GM12878 (cell line): ENCODE data around the gene FAIM. TPM values are rescaled to one million over a fixed set of nuclear protein-coding genes. Genes with fewer than 3 reads are reported as not detected.

Experiments used
- ATAC-seq: fragments of 200-7000 bp; cut with Tn5 transposase; 3 replicates; pipeline ENCODE4 v1.9.1; 2020; ENCODE audit warnings: mild to moderate bottlenecking, moderate library complexity
- BruUV-seq: library from RNA; stranded (reverse); fragments of 400-500 nt; replicated peaks from 2 replicates; lab custom pipeline; 2021; lab: Mats Ljungman, UMichigan
- CTCF ChIA-PET: fragments of 300-600 bp; sonication (Branson Sonifier 250); formaldehyde crosslinking; extraction: SDS; loops from one replicate; lab custom pipeline; 2021; ENCODE audit warnings: inconsistent platforms; lab: Yijun Ruan, JAX
- POLR2A ChIA-PET: fragments of 350-600 bp; formaldehyde crosslinking; extraction: SDS; loops from one replicate; lab custom pipeline; 2021; ENCODE audit warnings: inconsistent platforms; lab: Charles Lee
- RAD21 ChIA-PET: fragments of 300-600 bp; sonication (Branson Sonifier 250); formaldehyde crosslinking; loops from one replicate; lab custom pipeline; 2023; ENCODE audit warnings: antibody characterized with exemption; ENCODE audit not compliant: unreplicated experiment; lab: Charles Lee
- SMC1A ChIA-PET: fragments of 300-600 bp; sonication (Branson Sonifier 250); formaldehyde crosslinking; loops from one replicate; lab custom pipeline; 2023; ENCODE audit not compliant: unreplicated experiment, uncharacterized antibody; lab: Charles Lee
- DNase-seq: peaks from one replicate; pipeline ENCODE4 v3.0.0-alpha.2; 2011; ENCODE audit warnings: low read depth, low spot score
- FAIRE-seq: peaks from 3 replicates; lab custom pipeline; 2011; peaks lifted over from hg19 to GRCh38; lab: Jason Lieb, UNC
- H2AFZ ChIP-seq: 2 replicates; pipeline ENCODE4 v1.6.0; 2011; ENCODE audit warnings: low read depth, low read length, control low read depth; ENCODE audit not compliant: control insufficient read depth
- H3K27ac ChIP-seq: 2 replicates; pipeline ENCODE4 v1.5.1; 2011; ENCODE audit warnings: control low read depth; ENCODE audit not compliant: control insufficient read depth, insufficient read depth
- H3K27me3 ChIP-seq, 2 experiments: replicated peaks in 1 of 2; 2 replicates each; pipeline versions ENCODE4 v1.6.0 to v1.6.1; 2011; ENCODE audit warnings: low read length in 1 of 2; ENCODE audit not compliant: control insufficient read depth in 2 of 2, insufficient read depth in 2 of 2
- H3K36me3 ChIP-seq, 2 experiments: 2 replicates each; pipeline ENCODE4 v1.5.1; 2011; ENCODE audit warnings: low read length in 1 of 2; ENCODE audit not compliant: control insufficient read depth in 2 of 2, insufficient read depth in 2 of 2
- H3K4me1 ChIP-seq: 2 replicates; pipeline ENCODE4 v1.6.1; 2011; ENCODE audit warnings: mild to moderate bottlenecking, low read length, moderate library complexity, mixed read lengths; ENCODE audit not compliant: control insufficient read depth, insufficient read depth
- H3K4me2 ChIP-seq: 2 replicates; pipeline ENCODE4 v1.6.0; 2011; ENCODE audit warnings: control low read depth; ENCODE audit not compliant: control insufficient read depth, insufficient read depth
- H3K4me3 ChIP-seq: fragments of 200-600 bp; sonication (generic); 2 replicates; pipeline ENCODE4 v1.5.1; 2016
- H3K79me2 ChIP-seq: 2 replicates; pipeline ENCODE4 v1.6.0; 2011; ENCODE audit warnings: low read length; ENCODE audit not compliant: control insufficient read depth, insufficient read depth
- H3K9ac ChIP-seq: 2 replicates; pipeline ENCODE4 v1.8.0; 2011; ENCODE audit warnings: low read length, control low read depth, mixed read lengths; ENCODE audit not compliant: control insufficient read depth, insufficient read depth
- H3K9me3 ChIP-seq: replicated peaks from 3 replicates; pipeline ENCODE4 v1.5.1; 2011; ENCODE audit warnings: mild to moderate bottlenecking, low read length; ENCODE audit not compliant: control insufficient read depth, insufficient read depth
- H4K20me1 ChIP-seq: 2 replicates; pipeline ENCODE4 v1.6.0; 2011; ENCODE audit not compliant: control insufficient read depth, insufficient read depth
- CHD1 ChIP-seq: IDR thresholded peaks from 2 replicates; pipeline ENCODE4 v1.6.1; 2012; ENCODE audit warnings: low read depth, low read length, improper control_type of control experiment
- CREB1 ChIP-seq: IDR thresholded peaks from 2 replicates; pipeline ENCODE4 v1.6.1; 2012; ENCODE audit warnings: low read depth, mild to moderate bottlenecking, inconsistent platforms
- E2F4 ChIP-seq: IDR thresholded peaks from 2 replicates; pipeline ENCODE4 v1.6.1; 2012; ENCODE audit warnings: low read depth, low read length, improper control_type of control experiment
- HCFC1 ChIP-seq: fragments of 150-350 bp; IDR thresholded peaks from 2 replicates; pipeline ENCODE4 v1.6.1; 2014; ENCODE audit warnings: low read length
- IKZF1 ChIP-seq: fragments of 450-650 bp; conservative IDR thresholded peaks from 2 replicates; pipeline ENCODE4 v1.6.1; 2017; ENCODE audit warnings: antibody characterized with exemption, mild to moderate bottlenecking
- KDM1A ChIP-seq: fragments of 200-600 bp; sonication (generic); IDR thresholded peaks from 2 replicates; pipeline ENCODE4 v1.6.1; 2016; ENCODE audit warnings: borderline replicate concordance
- MYB ChIP-seq: fragments of 150-350 bp; IDR thresholded peaks from 2 replicates; pipeline ENCODE4 v1.6.1; 2014; ENCODE audit warnings: mild to moderate bottlenecking, low read depth, low read length, borderline replicate concordance
- NFXL1 ChIP-seq: fragments of 450-650 bp; IDR thresholded peaks from 2 replicates; pipeline ENCODE4 v1.6.1; 2017; ENCODE audit warnings: antibody characterized with exemption, mild to moderate bottlenecking, borderline replicate concordance
- NR2F1 ChIP-seq: fragments of 450-650 bp; conservative IDR thresholded peaks from 2 replicates; pipeline ENCODE4 v1.6.1; 2017; ENCODE audit warnings: mild to moderate bottlenecking
- NRF1 ChIP-seq: conservative IDR thresholded peaks from 2 replicates; pipeline ENCODE4 v1.6.1; 2011; ENCODE audit warnings: mild to moderate bottlenecking, low read depth, low read length, improper control_type of control experiment
- PAX5 ChIP-seq: IDR thresholded peaks from 2 replicates; pipeline ENCODE4 v1.6.1; 2011; ENCODE audit warnings: low read depth, low read length, borderline replicate concordance
- PBX3 ChIP-seq: IDR thresholded peaks from 2 replicates; pipeline ENCODE4 v1.6.1; 2011; ENCODE audit warnings: mild to moderate bottlenecking, low read depth, low read length, moderate library complexity; ENCODE audit not compliant: insufficient replicate concordance
- PRDM15 ChIP-seq: fragments of 450-650 bp; formaldehyde crosslinking; IDR thresholded peaks from 2 replicates; pipeline ENCODE4 v1.4.0; 2020; ENCODE audit warnings: mild to moderate bottlenecking, moderate library complexity
- RFX5 ChIP-seq: IDR thresholded peaks from 2 replicates; pipeline ENCODE4 v1.6.1; 2011; ENCODE audit warnings: low read depth, low read length, improper control_type of control experiment
- TCF7 ChIP-seq: IDR thresholded peaks from 2 replicates; pipeline ENCODE4 v1.6.1; 2014; ENCODE audit warnings: antibody characterized with exemption, borderline replicate concordance
- ZNF24 ChIP-seq: fragments of 450-650 bp; IDR thresholded peaks from 2 replicates; pipeline ENCODE4 v1.6.1; 2017; ENCODE audit warnings: antibody characterized with exemption, mild to moderate bottlenecking
- ZNF274 ChIP-seq: IDR thresholded peaks from one replicate; pipeline ENCODE4 v1.8.0; 2011; ENCODE audit not compliant: insufficient read length, insufficient read depth
- in situ Hi-C: fragments of 300-500 bp; cut with MboI; formaldehyde crosslinking; loops from 9 replicates; pipeline ENCODE4 v1.14.3; 2018; ENCODE audit warnings: mixed read lengths
- intact Hi-C: fragments of 100-400 bp; cut with micrococcal nuclease; formaldehyde crosslinking; loops from one replicate; pipeline ENCODE4 v1.14.2; 2022; ENCODE audit not compliant: unreplicated experiment
- polyA plus RNA-seq, 11 experiments: library from polyadenylated mRNA; depleted of rRNA in 4 of 11; unstranded in 6 of 11; stranded (reverse) in 5 of 11; fragments of >200 nt; fragmentation: Nextera tagmentation in 4 of 11; fragmentation: Illumina TruSeq in 1 of 11; extraction: Ambion mirVana in 4 of 11; extraction: Trizol in 1 of 11; gene quantifications; 1 replicate in 1 of 11; 2 replicates in 10 of 11; pipeline versions ENCODE4 v1.2.1 to v1.2.3, GENCODE V29; 2011 to 2016; ENCODE audit warnings: inconsistent platforms in 2 of 11, missing spikeins in 2 of 11, low read depth in 1 of 11
- total RNA-seq, 4 experiments: library from RNA; depleted of rRNA in 3 of 4; stranded (reverse); fragments of >200 nt in 3 of 4; fragmentation: Illumina TruSeq in 1 of 4; extraction: Trizol in 1 of 4; gene quantifications; 2 replicates each; pipeline versions ENCODE4 v1.2.1 to v1.2.3, GENCODE V29; 2013 to 2021

The FAIM gene
- total and polyA plus RNA-seq, 10 of the 15 experiments (the other 5 are each of a cell fraction or from before 2014, with no cell fraction given): 9.3 to 34.0 (median 23.5) TPM

- intact Hi-C loops: no loop called here
- CTCF ChIA-PET: interaction anchor here (0.7 to 1.3 kb wide), 2 partner anchors 78 to 233 kb away, joined by 3 to 4 read pairs; no protein-coding TSS in a partner anchor
- H3K27me3 ChIP-seq: no peaks in the 10 kb centered on the region
Observed at GRCh38 chr3:138682648-138683047, 74.1 kb downstream of the FAIM start.

More at GRCh38 chr3:138682648-138683047, 74.1 kb downstream of the FAIM start:
- H3K4me1 ChIP-seq: peaks cover 11% of the 10 kb centered on the region
- no peak overlapping the region for H3K27ac ChIP-seq
- TF ChIP-seq NR2F1 (no peak), ZNF274 (no peak), HCFC1 (no peak), MYB (no peak), E2F4 (no peak), TCF7 (no peak), NFXL1 (no peak), KDM1A (no peak), PRDM15 (no peak), CHD1 (no peak), CREB1 (no peak), NRF1 (no peak), RFX5 (no peak), ZNF24 (no peak), IKZF1 (no peak), PAX5 (no peak), PBX3 (no peak)
- TF ChIP-seq, all 136 proteins: peak for 0
- FAIRE-seq (no peak), DNase-seq (no peak), ATAC-seq (no peak)
- H3K9me3 ChIP-seq: no peaks in the 10 kb centered on the region
- no peak overlapping the region for H2AFZ ChIP-seq
- in situ Hi-C loops: no loop called here
- RAD21 ChIA-PET: no interaction called here
- peaks cover 0 to 3% of the 10 kb centered on the region in 2 experiments; a peak in 1 of 4 replicates for H3K36me3 ChIP-seq
- H3K9ac ChIP-seq: no peak overlapping the region
- SMC1A ChIA-PET: interaction anchor here (1.0 kb wide), 1 partner anchor 12 kb away, joined by 3 read pairs; no protein-coding TSS in a partner anchor
- no peak overlapping the region for H3K4me2 ChIP-seq
- no TSS peak for BruUV-seq
- POLR2A ChIA-PET: interaction anchor here (0.9 kb wide), 1 partner anchor 10 kb away, joined by 3 read pairs; no protein-coding TSS in a partner anchor
- no peaks in the 10 kb centered on the region for H3K79me2 ChIP-seq
- H3K4me3 ChIP-seq: no peak overlapping the region
- no peaks in the 10 kb centered on the region for H4K20me1 ChIP-seq
